Lower leg skin (tissue), 3 donors: ENCODE results near the gene NOC2L.

Source experiments
- POLR2A ChIP-seq, 2 donors: fragments of 450-650 bp; IDR thresholded peaks; one replicate each; pipeline ENCODE4 v1.6.1; 2016 to 2017; ENCODE audit warnings: antibody characterized with exemption in 2 of 2, mild to moderate bottlenecking in 1 of 2, moderate library complexity in 1 of 2
- TF ChIP-seq, protein P1 (sequence below), 3 donors: fragments of 450-650 bp; IDR thresholded peaks; one replicate each; pipeline ENCODE4 v1.5.1; 2016; ENCODE audit warnings: antibody characterized with exemption in 3 of 3, mild to moderate bottlenecking in 3 of 3, moderate library complexity in 2 of 3

DNA sequence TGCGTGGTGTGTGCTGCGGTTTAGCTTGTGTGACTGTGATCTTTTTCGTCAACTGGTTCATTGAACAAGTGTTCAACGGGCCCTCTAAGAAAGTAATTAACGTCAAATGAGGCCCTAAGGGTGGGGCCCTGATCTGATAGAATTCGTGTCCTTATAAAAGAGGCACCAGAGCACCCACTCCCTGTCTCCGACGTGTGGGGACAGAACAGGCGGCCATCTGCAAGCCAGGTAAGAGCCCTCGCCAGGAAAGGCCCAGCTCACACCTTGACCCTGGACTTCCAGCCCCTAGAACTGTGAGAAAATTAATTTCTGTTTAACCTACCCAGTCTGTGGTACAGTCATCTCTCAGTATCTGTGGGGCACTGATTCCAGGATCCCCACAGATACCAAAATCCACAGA lies 55.8 kb downstream of the NOC2L start:
- TF ChIP-seq, protein P1, sequence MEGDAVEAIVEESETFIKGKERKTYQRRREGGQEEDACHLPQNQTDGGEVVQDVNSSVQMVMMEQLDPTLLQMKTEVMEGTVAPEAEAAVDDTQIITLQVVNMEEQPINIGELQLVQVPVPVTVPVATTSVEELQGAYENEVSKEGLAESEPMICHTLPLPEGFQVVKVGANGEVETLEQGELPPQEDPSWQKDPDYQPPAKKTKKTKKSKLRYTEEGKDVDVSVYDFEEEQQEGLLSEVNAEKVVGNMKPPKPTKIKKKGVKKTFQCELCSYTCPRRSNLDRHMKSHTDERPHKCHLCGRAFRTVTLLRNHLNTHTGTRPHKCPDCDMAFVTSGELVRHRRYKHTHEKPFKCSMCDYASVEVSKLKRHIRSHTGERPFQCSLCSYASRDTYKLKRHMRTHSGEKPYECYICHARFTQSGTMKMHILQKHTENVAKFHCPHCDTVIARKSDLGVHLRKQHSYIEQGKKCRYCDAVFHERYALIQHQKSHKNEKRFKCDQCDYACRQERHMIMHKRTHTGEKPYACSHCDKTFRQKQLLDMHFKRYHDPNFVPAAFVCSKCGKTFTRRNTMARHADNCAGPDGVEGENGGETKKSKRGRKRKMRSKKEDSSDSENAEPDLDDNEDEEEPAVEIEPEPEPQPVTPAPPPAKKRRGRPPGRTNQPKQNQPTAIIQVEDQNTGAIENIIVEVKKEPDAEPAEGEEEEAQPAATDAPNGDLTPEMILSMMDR (IDR thresholded peaks at IDR 0.05) = no peak
- no peak for TF ChIP-seq POLR2A (IDR thresholded peaks at IDR 0.05)
